A549 (cell line): ENCODE results near the gene COMMD7. TPM values are rescaled to one million over a fixed set of nuclear protein-coding genes. Genes with fewer than 3 reads are reported as not detected.

Experiments used
- ATAC-seq, 2 experiments: fragments of 200-7000 bp in 1 of 2; fragments of >200 bp in 1 of 2; cut with Nextera tagmentation in 1 of 2; cut with Tn5 transposase in 1 of 2; 3 replicates each; pipeline versions ENCODE4 v1.8.0 to v1.9.1; 2018 to 2020; ENCODE audit warnings: mild to moderate bottlenecking in 1 of 2, moderate library complexity in 1 of 2
- CTCF ChIA-PET: fragments of 300-600 bp; sonication (Branson Sonifier 250); formaldehyde crosslinking; extraction: SDS; loops from one replicate; lab custom pipeline; 2021; ENCODE audit warnings: antibody characterized with exemption, inconsistent platforms; lab: Yijun Ruan, JAX
- POLR2A ChIA-PET: fragments of 350-600 bp; formaldehyde crosslinking; extraction: SDS; loops from one replicate; lab custom pipeline; 2021; ENCODE audit warnings: antibody characterized with exemption, inconsistent platforms; lab: Yijun Ruan, JAX
- DNase-seq, 2 experiments: peaks; one replicate each; pipeline versions ENCODE4 v3.0.0 to v3.0.0-alpha.2; 2011 to 2016; ENCODE audit warnings: low read depth in 1 of 2, low spot score in 1 of 2
- FAIRE-seq: peaks from 2 replicates; lab custom pipeline; 2011; peaks lifted over from hg19 to GRCh38; lab: Jason Lieb, UNC
- H3K27ac ChIP-seq, 2 experiments: fragments of >200 bp; sonication (Bioruptor Twin); formaldehyde crosslinking; 3 replicates each; pipeline ENCODE4 v1.5.1; 2016 to 2017
- H3K4me1 ChIP-seq: fragments of >200 bp; sonication (Bioruptor Twin); formaldehyde crosslinking; 3 replicates; pipeline ENCODE4 v1.6.1; 2016
- H3K4me2 ChIP-seq: fragments of >200 bp; sonication (Bioruptor Twin); formaldehyde crosslinking; 3 replicates; pipeline ENCODE4 v1.6.1; 2016
- H3K4me3 ChIP-seq: fragments of >200 bp; sonication (Bioruptor Twin); formaldehyde crosslinking; 3 replicates; pipeline ENCODE4 v1.5.1; 2016
- H3K9me3 ChIP-seq: fragments of >200 bp; sonication (Bioruptor Twin); formaldehyde crosslinking; 3 replicates; pipeline ENCODE4 v1.6.1; 2016
- CHD4 ChIP-seq: fragments of 200-600 bp; sonication (generic); IDR thresholded peaks from 2 replicates; pipeline ENCODE4 v1.6.1; 2016; ENCODE audit warnings: antibody characterized with exemption, mild to moderate bottlenecking, borderline replicate concordance
- CTCF ChIP-seq: fragments of >200 bp; sonication (Bioruptor Twin); formaldehyde crosslinking; IDR thresholded peaks from 3 replicates; pipeline ENCODE4 v1.5.1; 2016
- EHMT2 ChIP-seq: fragments of 200-600 bp; sonication (generic); IDR thresholded peaks from 2 replicates; pipeline ENCODE4 v1.6.1; 2016; ENCODE audit warnings: antibody characterized with exemption, low read depth, mild to moderate bottlenecking, moderate library complexity
- ELK1 ChIP-seq: fragments of 150-350 bp; IDR thresholded peaks from 2 replicates; pipeline ENCODE4 v1.6.1; 2014; ENCODE audit warnings: low read depth, mild to moderate bottlenecking, low read length
- GATA3 ChIP-seq: IDR thresholded peaks from 2 replicates; pipeline ENCODE4 v1.6.1; 2012; ENCODE audit warnings: borderline replicate concordance
- HDAC2 ChIP-seq: fragments of 200-600 bp; sonication (generic); IDR thresholded peaks from 2 replicates; pipeline ENCODE4 v1.6.1; 2016
- HEYL ChIP-seq: fragments of 250-450 bp; sonication (Bioruptor Pico); IDR thresholded peaks from 2 replicates; pipeline ENCODE4 v1.8.0; 2021; ENCODE audit warnings: mild to moderate bottlenecking, moderate library complexity
- HMGXB4 ChIP-seq: fragments of 250-450 bp; sonication (Bioruptor Pico); IDR thresholded peaks from 2 replicates; pipeline ENCODE4 v1.5.0; 2021; ENCODE audit warnings: mild to moderate bottlenecking, moderate library complexity, borderline replicate concordance
- HOXB5 ChIP-seq: fragments of 250-450 bp; sonication (Bioruptor Pico); IDR thresholded peaks from 2 replicates; pipeline ENCODE4 v1.5.0; 2020; ENCODE audit warnings: mild to moderate bottlenecking, moderate library complexity
- JUNB ChIP-seq: fragments of >200 bp; sonication (Bioruptor Twin); formaldehyde crosslinking; IDR thresholded peaks from 2 replicates; pipeline ENCODE4 v1.6.1; 2016
- KDM5A ChIP-seq: fragments of 200-600 bp; sonication (generic); IDR thresholded peaks from 2 replicates; pipeline ENCODE4 v1.6.1; 2016; ENCODE audit warnings: antibody characterized with exemption, mild to moderate bottlenecking
- MAFK ChIP-seq: fragments of 450-650 bp; IDR thresholded peaks from 2 replicates; pipeline ENCODE4 v1.6.1; 2014; ENCODE audit not compliant: partially characterized antibody
- MAZ ChIP-seq: fragments of 150-350 bp; IDR thresholded peaks from 2 replicates; pipeline ENCODE4 v1.6.1; 2014; ENCODE audit warnings: antibody characterized with exemption, low read depth, low read length, borderline replicate concordance
- PHF8 ChIP-seq: fragments of 200-600 bp; sonication (generic); IDR thresholded peaks from 2 replicates; pipeline ENCODE4 v1.6.1; 2016; ENCODE audit warnings: low read depth, mild to moderate bottlenecking, antibody characterized with exemption, moderate library complexity, borderline replicate concordance
- POLR2AphosphoS2 ChIP-seq: conservative IDR thresholded peaks from 2 replicates; pipeline ENCODE4 v1.6.1; 2012; ENCODE audit warnings: low read length, improper control_type of control experiment, inconsistent platforms
- RAD21 ChIP-seq, 2 experiments: fragments of >200 bp in 1 of 2; sonication (Bioruptor Twin) in 1 of 2; formaldehyde crosslinking in 1 of 2; IDR thresholded peaks in 1 of 2; conservative IDR thresholded peaks in 1 of 2; 2 replicates in 1 of 2; 3 replicates in 1 of 2; pipeline ENCODE4 v1.6.1; 2012 to 2018; ENCODE audit warnings: inconsistent platforms in 1 of 2
- RCOR1 ChIP-seq: fragments of 150-350 bp; IDR thresholded peaks from 2 replicates; pipeline ENCODE4 v1.6.1; 2014; ENCODE audit warnings: antibody characterized with exemption, low read length, low read depth
- RFX5 ChIP-seq: fragments of 450-650 bp; IDR thresholded peaks from 2 replicates; pipeline ENCODE4 v1.7.1; 2014; ENCODE audit warnings: antibody characterized with exemption, mild to moderate bottlenecking, moderate library complexity
- TFCP2L1 ChIP-seq: fragments of 250-450 bp; sonication (Bioruptor Pico); IDR thresholded peaks from 2 replicates; pipeline ENCODE4 v1.5.0; 2021; ENCODE audit warnings: mild to moderate bottlenecking
- TP53 ChIP-seq: fragments of 250-450 bp; sonication (Bioruptor Pico); IDR thresholded peaks from 2 replicates; pipeline ENCODE4 v1.5.0; 2021; ENCODE audit warnings: mild to moderate bottlenecking, moderate library complexity
- whole genome bisulfite sequencing: methylation state at CpG from one replicate; pipeline ENCODE4 v1.1.6; 2017; ENCODE audit errors: missing lambda C conversion rate; 5-methylcytosine and 5-hydroxymethylcytosine counted together
- polyA plus RNA-seq, 4 experiments: library from polyadenylated mRNA; depleted of rRNA in 3 of 4; stranded (reverse); fragments of >200 nt; fragmentation: RNase III in 1 of 4; extraction: RNeasy Plus Mini Kit Qiagen cat#74134 plus additional on column Dnase treatment in 1 of 4; gene quantifications; 2 replicates in 3 of 4; 3 replicates in 1 of 4; pipeline ENCODE4 v1.2.3, GENCODE V29; 2011 to 2017

Gene COMMD7
- polyA plus RNA-seq, 2 of the 4 experiments (the other 2 are of a cell fraction): 55.7 to 74.1 TPM

GRCh38 chr20:32792316-32792715 is 49.0 kb upstream of the COMMD7 start:
- CTCF ChIA-PET: interaction anchor here (0.7 to 6.5 kb wide), 7 partner anchors 11 to 660 kb away, joined by 3 to 82 read pairs (median 3); partner anchors contain the start of gene C20orf203
- no peak overlapping the region for H3K27ac ChIP-seq
- no peak for DNase-seq
- TF ChIP-seq PHF8 (no peak), HEYL (no peak)
- H3K4me2 ChIP-seq: no peak overlapping the region
- 90% methylated on average over 3 of the region's 3 CpGs for WGBS
- no peak for FAIRE-seq
- H3K4me3 ChIP-seq: no peak overlapping the region
- ATAC-seq: no peak
- POLR2A ChIA-PET: no interaction called here
- no peaks in the 10 kb centered on the region for H3K4me1 ChIP-seq
- no peaks in the 10 kb centered on the region for H3K9me3 ChIP-seq

GRCh38 chr20:32790751-32791057 is 47.4 kb upstream of the COMMD7 start:
- no peak for FAIRE-seq
- no peak overlapping the region for H3K27ac ChIP-seq
- no peak overlapping the region for H3K4me3 ChIP-seq
- 69% methylated on average over 3 of the region's 3 CpGs for WGBS
- no peak overlapping the region for H3K4me2 ChIP-seq
- ATAC-seq: no peak
- CTCF ChIA-PET: interaction anchor here (0.5 to 6.5 kb wide), 37 partner anchors 11 to 1340 kb away, joined by 3 to 82 read pairs (median 5); partner anchors contain the start of gene C20orf203
- no peaks in the 10 kb centered on the region for H3K9me3 ChIP-seq
- H3K4me1 ChIP-seq: no peaks in the 10 kb centered on the region
- no peak for TF ChIP-seq HMGXB4
- TF ChIP-seq JUNB: no peak
- TF ChIP-seq TP53 (CRISPR knock-in tag): no peak
- TF ChIP-seq POLR2AphosphoS2: no peak
- TF ChIP-seq PHF8: no peak
- no peak for TF ChIP-seq CTCF
- no peak for TF ChIP-seq GATA3
- TF ChIP-seq MAFK: no peak
- no peak for TF ChIP-seq EHMT2
- no peak for TF ChIP-seq RFX5
- no peak for TF ChIP-seq HEYL
- no peak for TF ChIP-seq ELK1
- TF ChIP-seq TFCP2L1 (CRISPR knock-in tag): no peak
- TF ChIP-seq KDM5A: no peak
- TF ChIP-seq HOXB5 (CRISPR knock-in tag): no peak
- TF ChIP-seq CHD4: no peak
- no peak for TF ChIP-seq RAD21 (conservative IDR thresholded peaks at IDR 0.05 in 1 of 2, IDR thresholded peaks at IDR 0.05 in 1 of 2)
- no peak for TF ChIP-seq MAZ
- no peak for TF ChIP-seq RCOR1
- no peak for TF ChIP-seq HDAC2
- TF ChIP-seq, all 56 proteins: peak for 0
- POLR2A ChIA-PET: no interaction called here
- DNase-seq: no peak
